WTC11 (cell line): ENCODE measurements around the gene SOCS2. TPM values are rescaled to one million over a fixed set of nuclear protein-coding genes. Genes with fewer than 3 reads are reported as not detected.

Source experiments
- total RNA-seq: library from RNA; stranded (reverse); gene quantifications from 3 replicates; pipeline ENCODE4 v1.2.3, GENCODE V29; 2021

The SOCS2 gene
- total RNA-seq, 1 experiment from 2014 or later, result 44.4 TPM

Other genes starting within 250 kb of the SOCS2 start
- gene NUDT4, start 194.8 kb upstream of the SOCS2 start, total RNA-seq, result 51.3 to 56.9 TPM (median 56.5 TPM) in 3 replicates
- 183 to 195 TPM (median 185 TPM) in 3 replicates for gene UBE2N, start 130.7 kb upstream of the SOCS2 start, total RNA-seq
- 112 to 124 TPM (median 121 TPM) in 3 replicates for gene MRPL42, start 105.2 kb upstream of the SOCS2 start, total RNA-seq
- 7.1 to 11.6 TPM (median 9.1 TPM) in 3 replicates for gene CRADD, start 104.7 kb downstream of the SOCS2 start, total RNA-seq